HepG2 (cell line): ENCODE measurements around the gene ZNF446. TPM values are rescaled to one million over a fixed set of nuclear protein-coding genes. Genes with fewer than 3 reads are reported as not detected.

Source experiments
- ATM ChIP-seq: fragments of 450-650 bp; IDR thresholded peaks from 2 replicates; pipeline ENCODE4 v1.7.1; 2017; ENCODE audit warnings: mild to moderate bottlenecking, borderline replicate concordance
- CBX5 ChIP-seq: sonication (generic); formaldehyde crosslinking; IDR thresholded peaks from 2 replicates; pipeline ENCODE4 v1.4.0; 2020; ENCODE audit warnings: missing genetic modification reagents, borderline replicate concordance
- EED ChIP-seq: sonication (generic); formaldehyde crosslinking; IDR thresholded peaks from 2 replicates; pipeline ENCODE4 v1.5.0; 2020; ENCODE audit warnings: mild to moderate bottlenecking, missing genetic modification reagents
- EP300 ChIP-seq, 3 experiments: sonication (generic) in 1 of 3; formaldehyde crosslinking in 1 of 3; IDR thresholded peaks; 2 replicates each; pipeline versions ENCODE4 v1.5.1 to v1.6.1; 2011 to 2020; ENCODE audit warnings: low read depth in 2 of 3, low read length in 2 of 3, borderline replicate concordance in 1 of 3, improper control_type of control experiment in 1 of 3, mild to moderate bottlenecking in 1 of 3, missing genetic modification reagents in 1 of 3, moderate library complexity in 1 of 3
- FOSL2 ChIP-seq: sonication (generic); formaldehyde crosslinking; IDR thresholded peaks from 2 replicates; pipeline ENCODE4 v1.4.0; 2020; ENCODE audit warnings: missing genetic modification reagents
- FOXK2 ChIP-seq: fragments of 450-650 bp; IDR thresholded peaks from 2 replicates; pipeline ENCODE4 v1.6.1; 2016
- HOXA7 ChIP-seq: sonication (generic); formaldehyde crosslinking; IDR thresholded peaks from 2 replicates; pipeline ENCODE4 v1.8.1; 2022; ENCODE audit warnings: mild to moderate bottlenecking, missing genetic modification reagents, moderate library complexity
- KDM6A ChIP-seq: IDR thresholded peaks from 2 replicates; pipeline ENCODE4 v1.6.1; 2016; ENCODE audit warnings: low read depth
- MED13 ChIP-seq: sonication (generic); formaldehyde crosslinking; IDR thresholded peaks from 2 replicates; pipeline ENCODE4 v1.5.0; 2020; ENCODE audit warnings: missing genetic modification reagents
- PHF20 ChIP-seq: sonication (generic); formaldehyde crosslinking; IDR thresholded peaks from 2 replicates; pipeline ENCODE4 v1.5.0; 2020; ENCODE audit warnings: mild to moderate bottlenecking, missing genetic modification reagents
- PRDM10 ChIP-seq: sonication (generic); formaldehyde crosslinking; IDR thresholded peaks from 2 replicates; pipeline ENCODE4 v1.4.0; 2020; ENCODE audit warnings: low read depth, missing genetic modification reagents
- PTBP1 ChIP-seq: fragments of 200-400 bp; formaldehyde crosslinking; IDR thresholded peaks from 2 replicates; pipeline ENCODE4 v1.6.1; 2018; ENCODE audit warnings: low read length, low read depth; ENCODE audit not compliant: poor library complexity, severe bottlenecking
- SATB2 ChIP-seq: sonication (generic); formaldehyde crosslinking; IDR thresholded peaks from 2 replicates; pipeline ENCODE4 v1.5.0; 2020; ENCODE audit warnings: missing genetic modification reagents
- SETDB1 ChIP-seq: sonication (generic); formaldehyde crosslinking; IDR thresholded peaks from 2 replicates; pipeline ENCODE4 v1.5.1; 2020; ENCODE audit warnings: missing genetic modification reagents, mild to moderate bottlenecking, borderline replicate concordance
- SOX6 ChIP-seq, 2 experiments: fragments of 450-650 bp in 1 of 2; sonication (generic) in 1 of 2; formaldehyde crosslinking in 1 of 2; IDR thresholded peaks; 2 replicates each; pipeline versions ENCODE4 v1.4.0 to v1.6.1; 2017 to 2020; ENCODE audit warnings: antibody characterized with exemption in 1 of 2, mild to moderate bottlenecking in 1 of 2, missing genetic modification reagents in 1 of 2
- SRF ChIP-seq: IDR thresholded peaks from 2 replicates; pipeline ENCODE4 v1.6.1; 2011; ENCODE audit warnings: mild to moderate bottlenecking, low read depth, low read length, moderate library complexity
- TCF12 ChIP-seq, 2 experiments: fragments of 450-650 bp in 1 of 2; sonication (generic) in 1 of 2; formaldehyde crosslinking in 1 of 2; IDR thresholded peaks; 2 replicates each; pipeline versions ENCODE4 v1.6.1 to v1.8.0; 2017 to 2022; ENCODE audit warnings: antibody characterized with exemption in 1 of 2, mild to moderate bottlenecking in 1 of 2, missing genetic modification reagents in 1 of 2, moderate library complexity in 1 of 2
- ZNF260 ChIP-seq: sonication (generic); formaldehyde crosslinking; IDR thresholded peaks from 2 replicates; pipeline ENCODE4 v1.4.0; 2020; ENCODE audit warnings: missing genetic modification reagents, low read depth, mild to moderate bottlenecking, borderline replicate concordance
- ZNF512 ChIP-seq: sonication (generic); formaldehyde crosslinking; IDR thresholded peaks from 2 replicates; pipeline ENCODE4 v1.4.0; 2020; ENCODE audit warnings: mild to moderate bottlenecking, missing genetic modification reagents
- ZNF737 ChIP-seq: sonication (generic); formaldehyde crosslinking; IDR thresholded peaks from 2 replicates; pipeline ENCODE4 v1.5.0; 2020; ENCODE audit warnings: missing genetic modification reagents, mild to moderate bottlenecking, borderline replicate concordance
- ZNF746 ChIP-seq: sonication (generic); formaldehyde crosslinking; IDR thresholded peaks from 2 replicates; pipeline ENCODE4 v1.8.0; 2022; ENCODE audit warnings: mild to moderate bottlenecking, missing genetic modification reagents
- ZNF775 ChIP-seq: sonication (generic); formaldehyde crosslinking; IDR thresholded peaks from 2 replicates; pipeline ENCODE4 v1.4.0; 2020; ENCODE audit warnings: missing genetic modification reagents, mild to moderate bottlenecking, moderate library complexity, borderline replicate concordance
- polyA plus RNA-seq, 8 experiments: library from polyadenylated mRNA; depleted of rRNA in 3 of 8; stranded (reverse) in 7 of 8; unstranded in 1 of 8; fragments of >200 nt; fragmentation: Illumina TruSeq in 4 of 8; extraction: Trizol in 4 of 8; gene quantifications; 2 replicates each; pipeline versions ENCODE4 v1.2.1 to v1.2.3, GENCODE V29; 2011 to 2016; ENCODE audit warnings: low read depth in 4 of 8, missing spikeins in 1 of 8, mixed read lengths in 1 of 8; ENCODE audit not compliant: insufficient read depth in 1 of 8
- total RNA-seq, 5 experiments: library from RNA; depleted of rRNA; stranded (reverse); fragments of >200 nt; fragmentation: Illumina TruSeq; extraction: Trizol; gene quantifications; 2 replicates each; pipeline ENCODE4 v1.2.3, GENCODE V29; 2016; ENCODE audit warnings: low read depth in 1 of 5

Gene ZNF446
- total and polyA plus RNA-seq, 2 of the 13 experiments (the other 11 are each of a cell fraction or from before 2014, with no cell fraction given): 3.0 to 3.6 TPM

- no peak for TF ChIP-seq ZNF260 (CRISPR knock-in tag)
- no peak for TF ChIP-seq SRF
- 0 out of 2 replicates have a peak, but pooled peaks have one; percentile 15 for TF ChIP-seq EED (CRISPR knock-in tag)
- no peak for TF ChIP-seq SATB2
- TF ChIP-seq SETDB1 (CRISPR knock-in tag): no peak
- TF ChIP-seq ZNF512: no peak
- TF ChIP-seq FOSL2 (CRISPR knock-in tag): no peak
- no peak for TF ChIP-seq PTBP1
- no peak for TF ChIP-seq ZNF737 (CRISPR knock-in tag)
- TF ChIP-seq SOX6 (IDR thresholded peaks at IDR 0.05): no peak
- no peak for TF ChIP-seq SOX6 (CRISPR knock-in tag; IDR thresholded peaks at IDR 0.05)
- no peak for TF ChIP-seq CBX5 (CRISPR knock-in tag)
- peak; percentile 59; the same call in 1 of the 2 replicates for TF ChIP-seq PRDM10 (CRISPR knock-in tag)
- TF ChIP-seq TCF12 (IDR thresholded peaks at IDR 0.05): no peak
- TF ChIP-seq TCF12 (CRISPR knock-in tag; IDR thresholded peaks at IDR 0.05): no peak
- TF ChIP-seq ZNF775 (CRISPR knock-in tag): no peak
- peak; percentile 90 for TF ChIP-seq FOXK2
- TF ChIP-seq KDM6A: no peak
- TF ChIP-seq MED13 (CRISPR knock-in tag): no peak
- no peak for TF ChIP-seq HOXA7 (CRISPR knock-in tag)
- peak; percentile 72; the same call in 1 of the 2 replicates for TF ChIP-seq PHF20 (CRISPR knock-in tag)
- TF ChIP-seq ATM: no peak
- TF ChIP-seq ZNF746 (CRISPR knock-in tag): no peak
- TF ChIP-seq EP300 (IDR thresholded peaks at IDR 0.05; ENCODE audit: low read depth in 2 of 2, low read length in 2 of 2): no peak
- TF ChIP-seq EP300 (CRISPR knock-in tag; IDR thresholded peaks at IDR 0.05; ENCODE audit: borderline replicate concordance): no peak
Observed at GRCh38 chr19:58466760-58467589, 9.2 kb upstream of the ZNF446 start, which contains the start of gene ZNF324 (continued).
